Measurements from ENCODE around the gene SERPINB5. TPM values are rescaled to one million over a fixed set of nuclear protein-coding genes. Genes with fewer than 3 reads are reported as not detected.

The SERPINB5 gene
- total and polyA plus RNA-seq, 4 donors, result 0.05 TPM; not detected in 3

DNA sequence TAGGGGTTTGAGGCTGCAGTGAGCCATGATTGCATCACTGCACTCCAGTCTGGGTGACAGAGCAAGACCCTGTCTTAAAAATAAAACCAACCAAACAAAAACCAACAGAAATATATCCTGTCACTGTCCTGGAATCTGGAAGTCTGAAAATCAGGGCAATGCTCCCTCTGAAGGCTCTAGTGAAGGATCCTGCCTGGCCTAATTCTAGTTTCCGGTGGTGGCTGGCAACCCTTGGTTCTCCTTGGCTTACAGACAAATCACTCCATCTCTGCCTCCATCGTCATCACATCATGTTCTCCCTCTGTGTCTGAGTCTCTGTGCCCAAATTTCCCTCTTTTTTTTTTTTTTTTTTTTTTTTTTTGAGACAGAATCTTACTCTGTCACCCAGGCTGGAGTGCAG lies 38.6 kb upstream of the SERPINB5 start:
- Histone ChIP-seq H3K4me1 (ENCODE audit: control insufficient read depth in 4 of 4, insufficient read depth in 4 of 4, low read length in 3 of 4) (peaks cover 0 to 5% (median 3%) of the 10 kb centered on the region in 4 donors), H3K27ac (ENCODE audit: low read depth in 1 of 2, low read length in 2 of 2) (no peak overlapping the region), H3K9me3 (ENCODE audit: control insufficient read depth in 4 of 4, low read length in 3 of 4) (no peaks in the 10 kb centered on the region), H3K4me3 (ENCODE audit: low read depth in 1 of 3, low read length in 3 of 3) (no peak overlapping the region), H3K9ac (ENCODE audit: low read depth in 1 of 2, low read length in 2 of 2) (no peak overlapping the region), H3K27me3 (ENCODE audit: control insufficient read depth in 4 of 4, insufficient read depth in 4 of 4, low read length in 3 of 4) (no peaks in the 10 kb centered on the region), H3K36me3 (ENCODE audit: control insufficient read depth in 4 of 4, insufficient read depth in 3 of 4, low read depth in 1 of 4, low read length in 3 of 4) (no peaks in the 10 kb centered on the region)
- WGBS, result 80% methylated on average over 2 of the region's 2 CpGs
- TF ChIP-seq HNF4A (conservative IDR thresholded peaks at IDR 0.05) (no peak), GABPA (IDR thresholded peaks at IDR 0.05 in 1 of 2, conservative IDR thresholded peaks at IDR 0.05 in 1 of 2) (no peak), EGR1 (IDR thresholded peaks at IDR 0.05; ENCODE audit: low read depth in 2 of 2) (no peak), YY1 (IDR thresholded peaks at IDR 0.05) (no peak), FOXA2 (IDR thresholded peaks at IDR 0.05) (no peak), HNF4G (IDR thresholded peaks at IDR 0.05) (no peak), JUND (IDR thresholded peaks at IDR 0.05) (no peak), FOXA1 (IDR thresholded peaks at IDR 0.05) (no peak), TAF1 (conservative IDR thresholded peaks at IDR 0.05) (no peak), SP1 (IDR thresholded peaks at IDR 0.05) (no peak)
- TF ChIP-seq, protein P1, sequence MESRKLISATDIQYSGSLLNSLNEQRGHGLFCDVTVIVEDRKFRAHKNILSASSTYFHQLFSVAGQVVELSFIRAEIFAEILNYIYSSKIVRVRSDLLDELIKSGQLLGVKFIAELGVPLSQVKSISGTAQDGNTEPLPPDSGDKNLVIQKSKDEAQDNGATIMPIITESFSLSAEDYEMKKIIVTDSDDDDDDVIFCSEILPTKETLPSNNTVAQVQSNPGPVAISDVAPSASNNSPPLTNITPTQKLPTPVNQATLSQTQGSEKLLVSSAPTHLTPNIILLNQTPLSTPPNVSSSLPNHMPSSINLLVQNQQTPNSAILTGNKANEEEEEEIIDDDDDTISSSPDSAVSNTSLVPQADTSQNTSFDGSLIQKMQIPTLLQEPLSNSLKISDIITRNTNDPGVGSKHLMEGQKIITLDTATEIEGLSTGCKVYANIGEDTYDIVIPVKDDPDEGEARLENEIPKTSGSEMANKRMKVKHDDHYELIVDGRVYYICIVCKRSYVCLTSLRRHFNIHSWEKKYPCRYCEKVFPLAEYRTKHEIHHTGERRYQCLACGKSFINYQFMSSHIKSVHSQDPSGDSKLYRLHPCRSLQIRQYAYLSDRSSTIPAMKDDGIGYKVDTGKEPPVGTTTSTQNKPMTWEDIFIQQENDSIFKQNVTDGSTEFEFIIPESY (IDR thresholded peaks at IDR 0.05), result no peak
- TF ChIP-seq, protein P2, sequence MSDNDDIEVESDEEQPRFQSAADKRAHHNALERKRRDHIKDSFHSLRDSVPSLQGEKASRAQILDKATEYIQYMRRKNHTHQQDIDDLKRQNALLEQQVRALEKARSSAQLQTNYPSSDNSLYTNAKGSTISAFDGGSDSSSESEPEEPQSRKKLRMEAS (IDR thresholded peaks at IDR 0.05), result no peak
- TF ChIP-seq, protein P3, sequence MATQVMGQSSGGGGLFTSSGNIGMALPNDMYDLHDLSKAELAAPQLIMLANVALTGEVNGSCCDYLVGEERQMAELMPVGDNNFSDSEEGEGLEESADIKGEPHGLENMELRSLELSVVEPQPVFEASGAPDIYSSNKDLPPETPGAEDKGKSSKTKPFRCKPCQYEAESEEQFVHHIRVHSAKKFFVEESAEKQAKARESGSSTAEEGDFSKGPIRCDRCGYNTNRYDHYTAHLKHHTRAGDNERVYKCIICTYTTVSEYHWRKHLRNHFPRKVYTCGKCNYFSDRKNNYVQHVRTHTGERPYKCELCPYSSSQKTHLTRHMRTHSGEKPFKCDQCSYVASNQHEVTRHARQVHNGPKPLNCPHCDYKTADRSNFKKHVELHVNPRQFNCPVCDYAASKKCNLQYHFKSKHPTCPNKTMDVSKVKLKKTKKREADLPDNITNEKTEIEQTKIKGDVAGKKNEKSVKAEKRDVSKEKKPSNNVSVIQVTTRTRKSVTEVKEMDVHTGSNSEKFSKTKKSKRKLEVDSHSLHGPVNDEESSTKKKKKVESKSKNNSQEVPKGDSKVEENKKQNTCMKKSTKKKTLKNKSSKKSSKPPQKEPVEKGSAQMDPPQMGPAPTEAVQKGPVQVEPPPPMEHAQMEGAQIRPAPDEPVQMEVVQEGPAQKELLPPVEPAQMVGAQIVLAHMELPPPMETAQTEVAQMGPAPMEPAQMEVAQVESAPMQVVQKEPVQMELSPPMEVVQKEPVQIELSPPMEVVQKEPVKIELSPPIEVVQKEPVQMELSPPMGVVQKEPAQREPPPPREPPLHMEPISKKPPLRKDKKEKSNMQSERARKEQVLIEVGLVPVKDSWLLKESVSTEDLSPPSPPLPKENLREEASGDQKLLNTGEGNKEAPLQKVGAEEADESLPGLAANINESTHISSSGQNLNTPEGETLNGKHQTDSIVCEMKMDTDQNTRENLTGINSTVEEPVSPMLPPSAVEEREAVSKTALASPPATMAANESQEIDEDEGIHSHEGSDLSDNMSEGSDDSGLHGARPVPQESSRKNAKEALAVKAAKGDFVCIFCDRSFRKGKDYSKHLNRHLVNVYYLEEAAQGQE (IDR thresholded peaks at IDR 0.05), result no peak
- no peak for DNase-seq (ENCODE audit: low spot score)

DNA sequence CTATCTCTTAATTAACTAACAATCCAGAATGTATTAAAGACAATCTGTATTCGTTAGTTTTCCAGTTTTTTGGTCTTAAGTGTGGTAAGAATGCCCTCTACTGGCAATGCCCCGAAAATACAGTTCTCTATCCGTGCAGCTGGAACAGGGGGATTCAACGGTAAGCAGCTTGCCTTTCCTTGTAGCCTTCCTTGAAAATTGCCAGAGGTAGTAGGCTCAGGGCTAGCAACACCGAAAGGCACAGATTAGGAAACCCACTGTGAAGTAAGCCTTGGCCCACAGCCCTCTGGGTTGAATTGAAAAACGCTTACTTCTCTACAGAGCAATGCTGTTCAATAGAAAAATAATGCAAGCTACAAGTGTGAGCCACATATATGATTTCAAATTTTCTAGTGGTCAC lies 37.4 kb upstream of the SERPINB5 start:
- H3K27ac ChIP-seq (ENCODE audit: low read depth in 1 of 2, low read length in 2 of 2), result no peak overlapping the region
- TF ChIP-seq YY1 (IDR thresholded peaks at IDR 0.05), result no peak
- TF ChIP-seq, protein P4, sequence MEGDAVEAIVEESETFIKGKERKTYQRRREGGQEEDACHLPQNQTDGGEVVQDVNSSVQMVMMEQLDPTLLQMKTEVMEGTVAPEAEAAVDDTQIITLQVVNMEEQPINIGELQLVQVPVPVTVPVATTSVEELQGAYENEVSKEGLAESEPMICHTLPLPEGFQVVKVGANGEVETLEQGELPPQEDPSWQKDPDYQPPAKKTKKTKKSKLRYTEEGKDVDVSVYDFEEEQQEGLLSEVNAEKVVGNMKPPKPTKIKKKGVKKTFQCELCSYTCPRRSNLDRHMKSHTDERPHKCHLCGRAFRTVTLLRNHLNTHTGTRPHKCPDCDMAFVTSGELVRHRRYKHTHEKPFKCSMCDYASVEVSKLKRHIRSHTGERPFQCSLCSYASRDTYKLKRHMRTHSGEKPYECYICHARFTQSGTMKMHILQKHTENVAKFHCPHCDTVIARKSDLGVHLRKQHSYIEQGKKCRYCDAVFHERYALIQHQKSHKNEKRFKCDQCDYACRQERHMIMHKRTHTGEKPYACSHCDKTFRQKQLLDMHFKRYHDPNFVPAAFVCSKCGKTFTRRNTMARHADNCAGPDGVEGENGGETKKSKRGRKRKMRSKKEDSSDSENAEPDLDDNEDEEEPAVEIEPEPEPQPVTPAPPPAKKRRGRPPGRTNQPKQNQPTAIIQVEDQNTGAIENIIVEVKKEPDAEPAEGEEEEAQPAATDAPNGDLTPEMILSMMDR (IDR thresholded peaks at IDR 0.05; ENCODE audit: low read depth, low read length, missing input control), result peak; percentile 84
- TF ChIP-seq RAD21 (IDR thresholded peaks at IDR 0.05), result peak; percentile 91
- no peak for TF ChIP-seq FOXA2 (IDR thresholded peaks at IDR 0.05)
- no peak for TF ChIP-seq GABPA (IDR thresholded peaks at IDR 0.05 in 1 of 2, conservative IDR thresholded peaks at IDR 0.05 in 1 of 2)
- TF ChIP-seq, protein P1 (IDR thresholded peaks at IDR 0.05), result no peak
- no peak for TF ChIP-seq HNF4A (conservative IDR thresholded peaks at IDR 0.05)
- peaks cover 0 to 5% (median 3%) of the 10 kb centered on the region in 4 donors for H3K4me1 ChIP-seq (ENCODE audit: control insufficient read depth in 4 of 4, insufficient read depth in 4 of 4, low read length in 3 of 4)
- H3K4me3 ChIP-seq (ENCODE audit: low read depth in 1 of 3, low read length in 3 of 3), result no peak overlapping the region
- 2% methylated on average over 6 of the region's 6 CpGs for WGBS
- no peaks in the 10 kb centered on the region for H3K9me3 ChIP-seq (ENCODE audit: control insufficient read depth in 4 of 4, low read length in 3 of 4)
- H3K36me3 ChIP-seq (ENCODE audit: control insufficient read depth in 4 of 4, insufficient read depth in 3 of 4, low read depth in 1 of 4, low read length in 3 of 4), result no peaks in the 10 kb centered on the region
- DNase-seq (ENCODE audit: low spot score), result peak; percentile 42
- H3K27me3 ChIP-seq (ENCODE audit: control insufficient read depth in 4 of 4, insufficient read depth in 4 of 4, low read length in 3 of 4), result no peaks in the 10 kb centered on the region
- H3K9ac ChIP-seq (ENCODE audit: low read depth in 1 of 2, low read length in 2 of 2), result no peak overlapping the region
